Renal cortical epithelial cell (primary cell): ENCODE measurements around the gene BACH1. TPM values are rescaled to one million over a fixed set of nuclear protein-coding genes. Genes with fewer than 3 reads are reported as not detected.

Source experiments
- DNase-seq: peaks from one replicate; pipeline ENCODE4 v3.0.0-alpha.2; 2011; ENCODE audit warnings: low read depth
- total RNA-seq: library from RNA; depleted of rRNA; stranded (reverse); fragments of >200 nt; gene quantifications from 2 replicates; pipeline ENCODE4 v1.2.3, GENCODE V29; 2014

BACH1 gene
- total RNA-seq, 1 donor from 2014 or later, result 52.4 TPM

- peak; percentile 74 for DNase-seq
Observed at GRCh38 chr21:29378832-29379231, 80.1 kb downstream of the BACH1 start.

DNA sequence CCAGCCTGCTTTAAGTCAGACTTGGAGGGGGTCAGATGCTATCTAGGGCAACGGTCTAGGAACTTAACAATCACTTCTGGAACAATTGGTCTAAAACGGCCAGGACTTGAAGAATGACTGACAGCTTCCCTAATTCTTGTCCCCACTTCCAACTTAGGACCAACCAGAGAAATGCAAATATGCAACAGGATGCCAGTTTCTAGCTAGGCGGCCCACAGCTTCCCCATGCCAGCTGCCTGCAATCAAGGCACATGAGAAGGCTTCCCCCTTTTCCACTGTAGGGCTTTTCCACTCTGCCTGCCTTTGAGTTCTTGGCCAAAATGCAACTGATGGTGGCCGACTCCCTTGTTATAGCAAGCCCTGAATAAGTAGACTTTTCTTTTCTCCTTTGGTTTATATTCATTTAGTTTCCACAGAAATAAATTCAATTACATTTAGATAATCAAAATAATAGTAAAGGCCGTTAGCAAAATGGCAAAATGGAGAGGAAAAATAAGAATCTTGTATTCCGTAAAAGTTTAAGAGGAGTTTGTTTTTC lies 80.9 kb downstream of the BACH1 start:
- DNase-seq, result no peak

- DNase-seq, result peak; percentile 98
Observed at GRCh38 chr21:29382030-29382654, 83.4 kb downstream of the BACH1 start.

GRCh38 chr21:29384683-29385359 lies 86.1 kb downstream of the BACH1 start:
- peak; percentile 77 for DNase-seq

GRCh38 chr21:29385934-29386520 lies 87.3 kb downstream of the BACH1 start:
- DNase-seq, result no peak

GRCh38 chr21:29386803-29387202 lies 88.1 kb downstream of the BACH1 start:
- DNase-seq, result no peak

DNA sequence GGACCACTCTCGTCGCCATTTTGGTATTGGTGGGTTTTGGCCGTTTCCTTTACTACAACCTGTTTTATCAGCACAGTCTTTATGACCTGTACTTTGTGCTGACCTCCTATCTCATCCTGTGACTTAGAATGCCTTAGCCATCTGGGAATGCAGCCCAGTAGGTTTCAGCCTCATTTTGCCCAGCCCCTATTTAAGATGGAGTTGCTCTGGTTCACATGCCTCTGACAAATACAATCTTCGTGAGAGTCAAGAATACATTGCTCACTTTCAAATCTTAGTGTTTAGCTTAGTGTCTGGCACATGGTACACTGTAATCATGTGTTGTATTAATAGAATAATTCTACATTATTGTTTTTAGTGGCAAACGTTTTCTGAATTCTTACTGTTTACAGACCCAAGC lies 88.9 kb downstream of the BACH1 start:
- DNase-seq, result no peak

DNA sequence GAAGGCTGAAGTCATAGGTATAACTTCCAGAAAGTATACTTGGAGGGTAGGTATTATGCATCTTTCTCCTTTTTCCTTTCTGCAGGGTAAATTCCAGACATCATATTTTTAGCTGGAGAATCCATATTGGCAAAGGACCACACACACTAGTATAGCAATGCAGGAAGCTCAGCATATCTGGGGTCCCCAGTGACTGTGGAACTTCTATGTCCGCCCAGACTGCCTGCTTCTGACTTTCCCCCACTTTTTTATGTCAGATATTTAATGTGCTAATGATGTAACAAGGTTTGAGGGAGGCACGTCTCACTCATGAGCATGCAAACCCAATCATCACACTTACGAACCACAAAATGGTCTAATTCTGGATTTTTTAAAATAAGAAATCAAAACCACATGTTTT lies 90.4 kb downstream of the BACH1 start:
- no peak for DNase-seq

DNA sequence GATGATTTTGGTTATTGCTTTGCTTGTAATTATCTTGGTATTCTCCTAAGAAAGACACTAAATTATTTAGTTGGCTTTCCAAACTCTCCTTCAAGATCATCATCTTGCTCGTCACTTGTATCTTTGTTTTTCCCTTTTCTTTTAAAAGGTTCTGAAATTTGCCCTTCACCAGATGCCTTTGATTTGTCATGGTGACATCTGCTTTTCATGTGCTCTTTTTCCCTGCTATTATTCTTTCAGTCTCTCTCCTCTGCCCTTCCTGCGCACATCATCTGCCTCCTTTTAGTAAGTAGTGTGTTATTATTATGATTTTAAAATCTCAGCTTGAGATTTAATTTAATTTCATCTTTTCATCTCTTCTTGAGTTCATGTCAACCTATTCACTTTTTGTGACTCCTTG lies 92.1 kb downstream of the BACH1 start:
- no peak for DNase-seq

- peak; percentile 60 for DNase-seq
Observed at GRCh38 chr21:29394051-29394450, 95.3 kb downstream of the BACH1 start.

Other genes starting within 250 kb of the BACH1 start
- 247 and 329 TPM in 2 replicates for gene CCT8, start 225.3 kb upstream of the BACH1 start, total RNA-seq
- gene MAP3K7CL, start 168.3 kb upstream of the BACH1 start, total RNA-seq, result 9.6 and 25.5 TPM in 2 replicates